Measurements from ENCODE around the gene SAMM50. TPM values are rescaled to one million over a fixed set of nuclear protein-coding genes. Genes with fewer than 3 reads are reported as not detected.

The SAMM50 gene
- total and polyA plus RNA-seq, 2 donors = 27.5 to 34.3 TPM

DNA sequence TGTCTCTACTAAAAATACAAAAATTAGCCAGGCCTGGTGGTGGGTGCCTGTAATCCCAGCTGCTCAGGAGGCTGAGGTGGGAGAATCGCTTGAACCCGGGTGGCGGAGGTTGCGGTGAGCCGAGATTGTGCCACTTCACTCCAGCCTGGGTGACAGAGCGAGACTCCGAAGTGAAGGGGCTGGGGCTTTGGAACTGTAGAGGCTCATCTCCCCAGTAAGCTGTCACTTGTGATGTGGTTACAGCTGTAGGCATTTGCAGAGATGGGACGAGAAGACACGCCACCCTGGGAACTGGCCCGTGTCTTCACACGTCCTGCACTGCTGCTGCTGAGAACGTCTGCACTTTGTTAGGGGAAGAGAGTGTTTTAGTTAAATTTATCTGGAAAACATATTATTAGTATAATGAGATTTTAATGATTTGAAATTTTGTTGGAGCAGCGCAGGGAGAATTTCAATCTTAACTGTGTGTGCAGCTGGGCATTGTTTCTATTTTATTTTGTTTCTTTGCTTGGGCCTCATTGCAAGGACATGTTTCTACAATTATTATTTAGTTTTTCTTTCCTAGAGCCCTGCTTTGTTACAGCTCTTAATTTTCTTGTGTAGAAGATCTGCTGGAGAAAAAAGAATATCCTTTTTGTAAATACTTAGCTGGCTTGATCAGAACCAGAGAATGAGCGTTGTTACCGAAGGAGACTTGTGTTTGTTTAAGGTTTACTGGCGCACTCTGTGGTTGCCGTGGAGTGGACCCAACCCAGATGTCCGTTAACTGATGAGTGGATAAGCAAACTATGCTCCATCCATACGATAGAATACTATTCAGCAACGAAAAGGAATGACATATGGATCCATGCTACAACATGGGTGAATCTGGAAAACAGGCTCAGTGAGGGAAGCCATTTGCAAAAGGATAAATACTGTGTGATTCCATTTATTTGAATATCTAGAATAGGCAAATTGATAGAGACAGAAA is 87.3 kb downstream of the SAMM50 start:
- 58% methylated on average over 20 of the region's 20 CpGs for WGBS
- no peak for DNase-seq (ENCODE audit: extremely low spot score)
- Histone ChIP-seq H3K27ac (ENCODE audit: low read depth) (no peak overlapping the region), H3K36me3 (ENCODE audit: insufficient read depth) (no peaks in the 10 kb centered on the region), H3K4me3 (ENCODE audit: low read depth, low read length) (no peak overlapping the region), H3K4me1 (ENCODE audit: insufficient read depth) (no peaks in the 10 kb centered on the region)

DNA sequence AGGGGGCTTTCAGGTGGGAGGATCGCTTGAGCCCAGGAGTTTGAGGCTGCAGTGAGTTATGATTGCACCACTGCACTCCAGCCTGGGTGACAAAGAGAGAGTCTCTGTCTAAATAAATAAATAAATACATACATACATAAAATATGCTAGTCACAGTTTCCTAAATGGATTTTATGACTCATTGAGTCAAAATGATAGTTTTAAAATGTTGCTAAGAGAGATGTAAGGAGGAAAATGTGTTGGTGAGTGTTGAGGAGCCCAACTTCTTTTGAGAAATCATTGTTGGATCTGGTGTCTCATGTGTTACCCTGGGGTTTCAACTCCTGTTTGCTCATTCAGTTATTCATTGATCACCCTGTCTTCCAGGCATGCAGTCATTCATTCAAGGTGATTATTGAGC is 89.9 kb downstream of the SAMM50 start:
- WGBS = 97% methylated on average over 1 of the region's 1 CpG
- H3K4me1 ChIP-seq (ENCODE audit: insufficient read depth) = no peaks in the 10 kb centered on the region
- no peak for DNase-seq (ENCODE audit: extremely low spot score)
- H3K4me3 ChIP-seq (ENCODE audit: low read depth, low read length) = no peak overlapping the region
- no peaks in the 10 kb centered on the region for H3K36me3 ChIP-seq (ENCODE audit: insufficient read depth)
- no peak overlapping the region for H3K27ac ChIP-seq (ENCODE audit: low read depth)

Other genes starting within 250 kb of the SAMM50 start
- 3.2 TPM for gene EFCAB6, start 143.1 kb upstream of the SAMM50 start, total RNA-seq
- 0.71 TPM for gene EFCAB6, start 143.1 kb upstream of the SAMM50 start, polyA plus RNA-seq
- 1.5 TPM for gene SULT4A1, start 92.9 kb upstream of the SAMM50 start, total RNA-seq
- 1.2 TPM for gene SULT4A1, start 92.9 kb upstream of the SAMM50 start, polyA plus RNA-seq
- not detected for gene PNPLA5, start 63.4 kb upstream of the SAMM50 start, total RNA-seq
- not detected for gene PNPLA5, start 63.4 kb upstream of the SAMM50 start, polyA plus RNA-seq
- gene PNPLA3, start 31.6 kb upstream of the SAMM50 start, total RNA-seq = 0.37 TPM
- 0.19 TPM for gene PNPLA3, start 31.6 kb upstream of the SAMM50 start, polyA plus RNA-seq
- gene PARVB, start 68.9 kb downstream of the SAMM50 start, total RNA-seq = 11.2 TPM
- gene PARVB, start 68.9 kb downstream of the SAMM50 start, polyA plus RNA-seq = 38.0 TPM
- gene PARVG, start 225.5 kb downstream of the SAMM50 start, total RNA-seq = 5.8 TPM
- gene PARVG, start 225.5 kb downstream of the SAMM50 start, polyA plus RNA-seq = 8.5 TPM

Data from urinary bladder (tissue), 4 donors.